SHP77 (cell line): ENCODE measurements around the gene DLG5.

Experiments used
- DNase-seq, 2 experiments: peaks; one replicate each; lab custom pipeline; 2025; lab: John Stamatoyannopoulos, UW

DLG5 gene

DNA sequence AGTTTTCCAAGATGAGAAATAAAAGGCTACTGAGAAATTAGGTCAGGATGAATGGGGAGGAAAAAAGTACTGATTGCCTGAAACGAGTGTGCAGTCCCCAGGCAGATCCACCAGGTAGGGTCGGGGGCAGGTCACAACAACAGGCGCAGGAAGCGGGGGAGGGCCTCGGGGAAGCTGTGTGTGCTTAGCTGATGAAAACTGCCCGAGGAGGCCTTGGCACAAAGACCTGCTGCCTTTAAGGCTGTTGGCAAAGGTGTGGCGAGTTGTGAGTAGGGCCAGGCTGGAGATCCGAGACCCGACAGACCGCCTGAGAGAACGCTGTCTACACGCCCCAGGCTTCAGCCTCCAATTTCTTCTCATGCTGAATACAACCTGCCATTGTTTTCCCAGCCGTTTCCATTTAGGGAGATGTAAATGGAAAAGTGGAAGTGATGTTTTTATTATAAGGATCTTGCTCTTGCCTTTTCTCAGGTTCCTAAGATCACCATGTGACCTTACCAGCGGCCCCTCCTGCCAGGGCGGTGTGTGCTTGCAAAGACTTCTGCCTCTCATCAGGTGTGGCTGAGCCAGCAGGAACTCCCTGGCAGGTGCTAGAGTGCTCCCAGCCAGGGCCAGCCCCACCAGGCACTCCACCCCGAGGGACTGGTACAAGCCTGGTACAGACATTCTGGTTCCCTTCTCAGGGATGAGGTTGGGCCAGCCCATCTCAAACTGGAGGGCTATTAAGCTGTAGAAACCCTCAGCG, 60.8 kb downstream of the DLG5 start:
- DNase-seq = no peak

- no peak for DNase-seq
Observed at GRCh38 chr10:77864151-77864851, 62.3 kb downstream of the DLG5 start.

- no peak for DNase-seq
Observed at GRCh38 chr10:77863446-77863845, 63.1 kb downstream of the DLG5 start.

- no peak for DNase-seq
Observed at GRCh38 chr10:77862595-77862994, 64.0 kb downstream of the DLG5 start.

DNA sequence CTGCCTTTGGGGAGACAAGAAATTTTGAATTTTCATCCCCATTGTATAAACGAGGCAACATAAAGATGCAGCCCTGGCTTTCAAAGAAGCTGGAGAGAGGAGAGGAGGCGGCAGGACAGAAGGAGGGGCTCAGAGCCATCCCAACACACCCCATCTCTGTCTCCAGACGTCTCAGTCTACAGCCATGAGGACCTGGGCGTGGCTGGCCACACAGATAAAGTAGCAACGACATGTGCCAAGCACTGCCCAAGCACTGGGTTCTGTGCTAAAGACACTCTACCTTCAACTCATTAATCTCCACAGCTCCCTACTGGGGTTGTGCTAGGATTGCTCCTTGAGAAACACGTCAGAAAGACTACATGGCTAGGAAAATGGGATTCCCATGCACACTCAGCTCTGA, 65.2 kb downstream of the DLG5 start:
- DNase-seq = no peak

GRCh38 chr10:77859865-77860282, 66.7 kb downstream of the DLG5 start:
- DNase-seq = no peak

DNA sequence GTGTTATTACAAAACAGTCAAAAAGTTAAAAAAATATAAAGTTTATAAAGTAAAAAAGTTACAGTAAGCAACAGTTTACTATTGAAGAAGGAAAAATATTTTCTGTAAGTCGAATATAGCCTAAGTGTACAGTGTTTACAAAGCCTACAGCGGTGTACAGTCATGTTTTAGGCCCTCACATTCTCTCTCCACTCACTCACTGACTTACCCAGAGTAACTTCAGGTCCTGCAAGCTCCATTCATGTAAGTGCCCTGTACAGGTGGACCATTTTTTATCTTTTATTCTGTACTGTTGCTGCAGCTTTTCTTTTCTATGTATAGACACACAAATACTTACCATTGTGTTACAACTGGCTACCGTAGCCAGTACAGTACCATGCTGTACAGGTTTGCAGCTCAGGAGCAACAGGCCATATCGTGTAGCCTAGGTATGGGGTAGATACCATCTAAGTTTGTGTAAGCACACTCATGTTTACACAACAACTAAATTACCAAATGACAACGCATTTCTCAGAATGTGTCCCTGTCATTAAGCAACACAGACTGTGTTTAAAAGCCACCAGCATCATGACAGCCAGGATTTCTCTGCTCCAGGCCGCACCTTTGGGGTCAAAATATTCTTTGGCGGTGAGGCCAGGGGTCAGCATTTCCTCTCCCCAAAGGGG, 67.2 kb downstream of the DLG5 start:
- no peak for DNase-seq

DNA sequence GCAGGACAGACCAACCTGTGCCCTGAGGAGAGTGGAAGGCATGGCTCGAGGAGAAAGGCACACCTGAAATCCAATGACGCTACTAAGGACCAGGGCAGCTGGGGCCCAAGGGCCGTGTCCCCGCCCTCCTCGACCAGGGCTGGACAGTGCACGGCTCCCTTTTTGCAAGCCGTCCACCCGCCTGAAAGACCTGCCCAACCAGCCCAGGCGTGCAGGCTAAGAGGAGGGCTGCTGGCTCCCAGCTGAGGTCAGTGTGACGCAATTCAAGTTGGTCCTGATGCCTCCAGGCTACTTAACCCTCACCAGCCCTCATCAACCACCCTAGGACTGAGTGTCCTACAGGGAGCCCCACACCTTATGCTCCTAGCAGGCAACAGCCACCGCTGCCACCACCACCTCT, 69.3 kb downstream of the DLG5 start:
- no peak for DNase-seq

- DNase-seq = no peak
Observed at GRCh38 chr10:77856566-77856965, 70.0 kb downstream of the DLG5 start.

DNA sequence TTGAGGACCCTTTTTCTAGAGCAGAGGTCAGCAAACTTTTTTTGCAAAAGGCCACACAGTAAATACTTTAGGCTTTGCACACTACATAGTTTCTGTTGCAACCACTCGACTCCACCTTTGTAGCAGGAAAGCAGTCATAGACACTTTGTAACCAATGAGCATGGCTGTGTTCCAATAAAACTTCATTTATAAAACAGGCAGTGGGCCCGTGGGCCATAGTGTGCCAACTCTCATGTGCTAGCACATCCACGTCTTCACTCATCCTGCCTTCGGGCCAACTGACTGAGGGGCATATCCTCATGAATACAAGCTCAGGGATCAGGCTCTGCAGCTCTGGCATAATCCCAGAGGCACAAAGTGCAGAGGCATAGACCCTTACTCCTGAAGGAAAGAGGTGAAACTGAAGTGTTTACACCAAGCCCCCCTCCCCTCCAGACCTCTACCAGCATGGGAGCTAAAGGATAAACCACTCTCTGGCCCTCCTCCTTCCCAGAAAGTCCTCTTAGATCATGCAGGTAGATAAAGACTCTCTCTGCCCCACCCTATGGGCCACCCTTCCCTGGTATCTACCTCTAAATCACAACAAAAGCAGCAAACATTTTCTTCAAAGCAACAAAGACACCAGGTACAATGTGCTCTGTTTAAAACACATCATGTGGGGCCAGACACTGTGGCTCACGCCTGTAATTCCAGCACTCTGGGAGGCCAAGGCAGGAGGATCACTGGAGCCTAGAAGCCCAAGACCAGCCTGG, 71.0 kb downstream of the DLG5 start:
- no peak for DNase-seq

- DNase-seq = no peak
Observed at GRCh38 chr10:77854115-77854514, 72.4 kb downstream of the DLG5 start.

DNA sequence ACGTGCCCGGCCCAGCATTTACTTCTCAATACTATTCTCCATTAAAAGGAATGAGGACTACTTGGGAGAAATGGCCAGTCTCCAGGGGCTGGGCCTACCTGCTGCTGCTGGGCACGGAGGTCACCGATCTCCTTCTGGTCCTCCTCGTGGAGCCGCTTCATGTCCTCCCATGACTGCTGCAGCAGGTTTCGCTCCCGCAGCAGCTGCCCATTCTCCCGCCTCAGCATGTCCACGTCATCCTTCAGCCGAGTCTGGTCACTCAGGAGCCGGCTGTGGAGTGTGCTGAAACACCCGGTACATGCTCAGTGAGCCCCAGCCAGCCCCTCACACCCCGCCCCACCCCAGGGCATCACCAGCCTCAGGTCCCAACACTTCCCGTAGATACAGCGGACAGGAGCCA, 73.3 kb downstream of the DLG5 start:
- no peak for DNase-seq

- no peak for DNase-seq
Observed at GRCh38 chr10:77850620-77851231, 75.8 kb downstream of the DLG5 start.

GRCh38 chr10:77849039-77849664, 77.4 kb downstream of the DLG5 start:
- DNase-seq = no peak

DNA sequence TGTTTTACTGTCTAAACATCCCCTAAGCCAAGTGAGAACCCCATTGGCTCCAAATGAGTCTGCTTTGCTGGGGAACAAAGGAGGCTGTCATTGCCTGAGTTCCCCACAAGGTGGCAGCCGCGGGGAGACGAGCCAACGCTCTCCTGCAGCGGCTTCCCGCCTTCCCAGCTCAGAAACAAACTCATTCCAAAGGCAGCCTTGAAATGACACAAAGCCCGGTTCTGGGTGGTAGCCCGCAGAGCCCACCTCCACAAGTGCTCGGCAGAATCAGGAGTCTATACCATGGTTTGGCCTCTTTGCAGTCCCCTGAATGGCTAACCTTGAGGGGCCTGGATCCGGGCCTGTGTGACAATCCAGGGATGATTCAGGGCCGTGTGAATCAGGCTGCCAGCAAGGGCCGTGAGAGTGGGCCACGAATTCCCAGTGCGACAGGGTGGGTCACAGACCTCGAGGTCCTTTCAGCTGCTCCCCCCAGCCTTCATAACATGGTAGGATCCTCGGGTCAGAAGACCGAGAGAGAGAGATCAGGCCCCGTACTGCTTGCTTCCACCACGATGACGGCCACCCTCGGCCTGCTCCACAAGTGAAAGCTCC, 79.7 kb downstream of the DLG5 start:
- DNase-seq = peak in 1 of 2 experiments; percentile 18

DNA sequence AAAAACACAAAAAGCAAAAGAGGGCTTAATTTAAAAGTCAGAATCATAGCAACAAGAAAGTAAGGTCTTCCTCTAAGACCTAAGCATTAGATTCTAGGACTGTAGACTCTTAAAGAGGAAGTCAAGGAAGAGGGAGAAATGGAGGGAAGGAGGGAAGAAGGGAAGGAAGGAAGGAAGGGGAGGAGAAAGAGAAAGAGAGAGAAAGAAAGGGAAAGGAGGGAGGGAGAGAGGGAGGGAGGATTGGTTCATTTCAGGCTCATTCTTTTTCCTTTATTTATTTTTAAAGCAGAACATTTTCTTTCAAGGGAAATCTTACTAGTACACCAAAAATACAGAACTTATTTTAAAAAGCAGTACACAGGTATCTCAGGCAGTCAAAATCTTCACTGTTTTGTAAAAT, 81.1 kb downstream of the DLG5 start:
- DNase-seq = no peak

DNA sequence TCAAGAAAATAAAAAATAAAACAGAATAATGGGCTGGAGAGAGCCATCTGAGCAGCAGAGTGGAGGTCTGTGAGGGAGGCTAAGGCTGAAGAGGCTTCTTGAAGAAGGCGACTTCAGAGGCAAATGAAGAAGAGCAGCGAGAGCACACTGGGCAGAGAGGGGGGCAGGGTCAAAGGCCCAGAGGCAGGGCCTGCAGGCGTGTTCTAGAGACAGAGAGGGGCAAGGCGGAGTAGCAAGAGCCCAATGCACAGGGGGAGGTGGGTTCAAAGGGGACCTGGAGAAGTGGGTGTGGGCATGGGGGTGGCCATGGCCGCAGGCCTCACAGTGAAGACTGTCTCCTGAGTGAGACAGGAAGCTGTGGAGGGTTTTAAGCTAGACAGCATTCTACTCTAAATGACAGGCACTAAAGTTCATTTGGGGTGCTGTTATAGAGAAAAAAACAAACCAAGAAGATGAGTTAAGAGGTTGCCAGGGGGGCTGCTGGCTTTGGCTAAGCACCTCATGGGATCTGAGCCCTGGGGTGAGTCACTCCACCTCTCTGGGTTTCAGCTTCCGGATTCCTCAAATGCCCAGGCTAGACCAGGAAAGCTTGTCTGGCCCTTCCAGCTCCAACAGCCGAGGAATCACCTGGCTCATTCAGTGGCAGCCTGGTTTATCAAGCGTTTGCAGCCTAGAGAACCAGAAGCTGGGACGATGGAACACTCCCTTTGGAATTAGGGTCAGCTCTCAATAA, 81.7 kb downstream of the DLG5 start:
- no peak for DNase-seq

- DNase-seq = no peak
Observed at GRCh38 chr10:77844177-77844576, 82.4 kb downstream of the DLG5 start.

- DNase-seq = no peak
Observed at GRCh38 chr10:77843264-77843663, 83.3 kb downstream of the DLG5 start.

DNA sequence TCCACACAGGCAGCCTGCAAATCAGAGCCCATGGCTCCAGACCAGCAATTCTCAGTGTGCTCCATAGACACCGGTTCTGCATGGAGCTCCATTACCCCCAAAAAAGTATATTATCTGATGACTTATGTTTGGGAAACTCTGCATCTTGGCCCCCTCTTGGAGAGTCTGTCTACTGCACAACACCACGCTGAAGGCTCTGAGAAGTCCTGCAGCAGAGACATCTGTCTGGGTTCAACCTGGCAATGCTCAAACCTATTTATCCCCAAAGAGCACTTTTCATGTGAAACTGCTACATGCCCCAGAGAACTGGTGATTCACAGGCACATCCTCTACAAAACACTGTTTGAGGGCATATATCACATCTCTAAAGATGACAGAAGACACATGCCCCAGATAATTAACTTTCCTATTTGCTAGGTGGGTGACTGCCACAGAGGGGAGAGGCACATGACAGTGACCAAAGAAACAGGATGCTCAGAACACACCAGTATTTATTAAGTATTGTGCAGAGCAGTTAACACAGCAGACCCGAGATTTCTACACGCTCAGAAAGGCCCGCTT, 83.8 kb downstream of the DLG5 start:
- no peak for DNase-seq
